ENCODE data around the gene FGF12. TPM values are rescaled to one million over a fixed set of nuclear protein-coding genes. Genes with fewer than 3 reads are reported as not detected.

FGF12 gene
- polyA plus RNA-seq, 3 donors: not detected

- H3K27ac ChIP-seq (ENCODE audit: low read depth in 1 of 2, low read length in 2 of 2): no peak overlapping the region
- H3K9ac ChIP-seq (ENCODE audit: insufficient read depth, low read length, poor library complexity, severe bottlenecking): no peak overlapping the region
- Mint-ChIP-seq H3K27ac (no peak overlapping the region), H3K4me3 (no peak overlapping the region), H3K27me3 (ENCODE audit: low read depth in 3 of 3) (no peaks in the 10 kb centered on the region), H3K9me3 (peaks cover 0 to 2% (median 0%) of the 10 kb centered on the region in 7 donors), H3K36me3 (no peaks in the 10 kb centered on the region), H3K4me1 (no peaks in the 10 kb centered on the region)
- H3K79me2 ChIP-seq (ENCODE audit: insufficient read depth, low read length): no peaks in the 10 kb centered on the region
- H4K20me1 ChIP-seq (ENCODE audit: insufficient read depth, low read length): no peaks in the 10 kb centered on the region
- H2AFZ ChIP-seq (ENCODE audit: insufficient read depth, low read depth, low read length, poor library complexity, severe bottlenecking): no peak overlapping the region
- no peaks in the 10 kb centered on the region for H3K9me3 ChIP-seq (replicated peaks in 1 of 2; ENCODE audit: control insufficient read depth in 1 of 2, insufficient read depth in 1 of 2, low read length in 2 of 2)
- TF ChIP-seq, protein P1, sequence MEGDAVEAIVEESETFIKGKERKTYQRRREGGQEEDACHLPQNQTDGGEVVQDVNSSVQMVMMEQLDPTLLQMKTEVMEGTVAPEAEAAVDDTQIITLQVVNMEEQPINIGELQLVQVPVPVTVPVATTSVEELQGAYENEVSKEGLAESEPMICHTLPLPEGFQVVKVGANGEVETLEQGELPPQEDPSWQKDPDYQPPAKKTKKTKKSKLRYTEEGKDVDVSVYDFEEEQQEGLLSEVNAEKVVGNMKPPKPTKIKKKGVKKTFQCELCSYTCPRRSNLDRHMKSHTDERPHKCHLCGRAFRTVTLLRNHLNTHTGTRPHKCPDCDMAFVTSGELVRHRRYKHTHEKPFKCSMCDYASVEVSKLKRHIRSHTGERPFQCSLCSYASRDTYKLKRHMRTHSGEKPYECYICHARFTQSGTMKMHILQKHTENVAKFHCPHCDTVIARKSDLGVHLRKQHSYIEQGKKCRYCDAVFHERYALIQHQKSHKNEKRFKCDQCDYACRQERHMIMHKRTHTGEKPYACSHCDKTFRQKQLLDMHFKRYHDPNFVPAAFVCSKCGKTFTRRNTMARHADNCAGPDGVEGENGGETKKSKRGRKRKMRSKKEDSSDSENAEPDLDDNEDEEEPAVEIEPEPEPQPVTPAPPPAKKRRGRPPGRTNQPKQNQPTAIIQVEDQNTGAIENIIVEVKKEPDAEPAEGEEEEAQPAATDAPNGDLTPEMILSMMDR (IDR thresholded peaks at IDR 0.05): no peak
- H3K4me2 ChIP-seq (replicated peaks; ENCODE audit: extremely low read depth, low read length, poor library complexity, severe bottlenecking): no peak overlapping the region
- WGBS (ENCODE audit: insufficient coverage): 91% methylated on average over 1 of the region's 1 CpG
- H3K27me3 ChIP-seq (ENCODE audit: control insufficient read depth in 2 of 2, insufficient read depth in 2 of 2, low read length in 2 of 2): no peaks in the 10 kb centered on the region
- no peaks in the 10 kb centered on the region for H3K36me3 ChIP-seq (replicated peaks in 1 of 2; ENCODE audit: control insufficient read depth in 1 of 2, insufficient read depth in 2 of 2, low read length in 2 of 2)
- H3K4me1 ChIP-seq (ENCODE audit: control insufficient read depth in 1 of 2, insufficient read depth in 2 of 2, low read length in 2 of 2): no peaks in the 10 kb centered on the region
- DNase-seq: no peak
- intact Hi-C loops (cut with micrococcal nuclease): no loop called here
- no peak overlapping the region for H3K4me3 ChIP-seq (replicated peaks in 1 of 3; ENCODE audit: low read depth in 2 of 3, low read length in 3 of 3)
These were observed 73.5 kb downstream of the FGF12 start for GRCh38 chr3:192653862-192654261.

DNA sequence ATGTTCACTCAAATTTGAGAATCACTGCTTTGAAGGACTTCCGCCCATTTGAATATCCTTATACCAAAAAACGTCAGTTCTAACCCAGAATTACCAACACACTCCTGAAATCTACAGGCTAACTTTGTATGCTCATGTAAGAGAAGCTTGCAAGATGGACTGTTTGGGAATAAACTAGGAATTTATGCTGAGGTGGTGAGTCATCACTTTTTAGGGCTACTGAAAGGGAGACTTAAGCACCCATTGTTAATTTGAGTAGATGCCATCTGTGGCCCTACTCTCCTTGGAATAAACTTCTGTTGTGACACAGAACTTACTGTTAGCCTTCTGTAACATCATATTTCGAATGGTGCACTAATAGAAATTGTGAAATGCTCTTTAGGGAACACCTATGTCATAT, 74.6 kb downstream of the FGF12 start:
- Mint-ChIP-seq H3K27ac (no peak overlapping the region), H3K36me3 (no peaks in the 10 kb centered on the region), H3K9me3 (no peaks in the 10 kb centered on the region), H3K27me3 (ENCODE audit: low read depth in 3 of 3) (no peaks in the 10 kb centered on the region), H3K4me1 (no peaks in the 10 kb centered on the region), H3K4me3 (no peak overlapping the region)
- no peak overlapping the region for H3K4me2 ChIP-seq (replicated peaks; ENCODE audit: extremely low read depth, low read length, poor library complexity, severe bottlenecking)
- H3K4me1 ChIP-seq (ENCODE audit: control insufficient read depth in 1 of 2, insufficient read depth in 2 of 2, low read length in 2 of 2): no peaks in the 10 kb centered on the region
- no peak overlapping the region for H2AFZ ChIP-seq (ENCODE audit: insufficient read depth, low read depth, low read length, poor library complexity, severe bottlenecking)
- intact Hi-C loops (cut with micrococcal nuclease): no loop called here
- WGBS (ENCODE audit: insufficient coverage): no CpG with 5 or more reads among the region's 3 CpGs
- H3K27me3 ChIP-seq (ENCODE audit: control insufficient read depth in 2 of 2, insufficient read depth in 2 of 2, low read length in 2 of 2): no peaks in the 10 kb centered on the region
- no peak overlapping the region for H3K27ac ChIP-seq (ENCODE audit: low read depth in 1 of 2, low read length in 2 of 2)
- H3K36me3 ChIP-seq (replicated peaks in 1 of 2; ENCODE audit: control insufficient read depth in 1 of 2, insufficient read depth in 2 of 2, low read length in 2 of 2): no peaks in the 10 kb centered on the region
- H3K9me3 ChIP-seq (replicated peaks in 1 of 2; ENCODE audit: control insufficient read depth in 1 of 2, insufficient read depth in 1 of 2, low read length in 2 of 2): no peaks in the 10 kb centered on the region
- DNase-seq: no peak
- TF ChIP-seq, protein P1 (IDR thresholded peaks at IDR 0.05): no peak
- no peak overlapping the region for H3K4me3 ChIP-seq (replicated peaks in 1 of 3; ENCODE audit: low read depth in 2 of 3, low read length in 3 of 3)
- H4K20me1 ChIP-seq (ENCODE audit: insufficient read depth, low read length): no peaks in the 10 kb centered on the region
- no peaks in the 10 kb centered on the region for H3K79me2 ChIP-seq (ENCODE audit: insufficient read depth, low read length)
- no peak overlapping the region for H3K9ac ChIP-seq (ENCODE audit: insufficient read depth, low read length, poor library complexity, severe bottlenecking)

Data from CD14-positive monocyte (primary cell).